Left ventricle myocardium inferior (tissue), 1 donor: ENCODE results near the gene PEAR1. TPM values are rescaled to one million over a fixed set of nuclear protein-coding genes. Genes with fewer than 3 reads are reported as not detected.

Source experiments
- DNase-seq: peaks from one replicate; pipeline ENCODE4 v3.0.0-alpha.2; 2020
- H3K27ac ChIP-seq: fragments of 200-600 bp; replicated peaks from 2 replicates; pipeline ENCODE4 v1.8.0; 2021
- H3K27me3 ChIP-seq: fragments of 200-600 bp; 2 replicates; pipeline ENCODE4 v1.8.0; 2021; ENCODE audit warnings: low read depth
- H3K36me3 ChIP-seq: fragments of 200-600 bp; 2 replicates; pipeline ENCODE4 v1.8.0; 2021
- H3K4me1 ChIP-seq: fragments of 200-600 bp; 2 replicates; pipeline ENCODE4 v1.8.0; 2021
- H3K4me3 ChIP-seq: fragments of 200-600 bp; 2 replicates; pipeline ENCODE4 v1.8.0; 2021; ENCODE audit warnings: mild to moderate bottlenecking, moderate library complexity
- H3K9me3 ChIP-seq: fragments of 200-600 bp; replicated peaks from 2 replicates; pipeline ENCODE4 v1.8.0; 2021
- intact Hi-C: fragments of 100-400 bp; cut with micrococcal nuclease; formaldehyde crosslinking; loops from one replicate; pipeline ENCODE4 v1.11.0; 2022
- total RNA-seq: library from RNA; stranded (reverse); fragmentation: NEBNext Ultra II Directional; extraction: Animal tissue kit (Norgen Biotek cat#: 25700); gene quantifications from one replicate; pipeline ENCODE4 v1.2.1, GENCODE V29; 2021
- TF ChIP-seq, protein P1 (sequence below): fragments of 200-600 bp; IDR thresholded peaks from 2 replicates; pipeline ENCODE4 v1.8.0; 2021; ENCODE audit warnings: antibody characterized with exemption, mild to moderate bottlenecking, borderline replicate concordance
- donor health status: DM: no; HTN: yes; CAD: no; lungs with severe emphysema.

PEAR1 gene
- total RNA-seq, 1 donor from 2014 or later = 7.1 TPM

- peaks cover 10% of the 10 kb centered on the region for H3K4me1 ChIP-seq
- H3K27ac ChIP-seq = no peak overlapping the region
- DNase-seq = no peak
- H3K36me3 ChIP-seq = no peaks in the 10 kb centered on the region
- intact Hi-C loops = no loop called here
- H3K4me3 ChIP-seq = no peak overlapping the region
- H3K27me3 ChIP-seq = peaks cover 96% of the 10 kb centered on the region
- TF ChIP-seq, protein P1, sequence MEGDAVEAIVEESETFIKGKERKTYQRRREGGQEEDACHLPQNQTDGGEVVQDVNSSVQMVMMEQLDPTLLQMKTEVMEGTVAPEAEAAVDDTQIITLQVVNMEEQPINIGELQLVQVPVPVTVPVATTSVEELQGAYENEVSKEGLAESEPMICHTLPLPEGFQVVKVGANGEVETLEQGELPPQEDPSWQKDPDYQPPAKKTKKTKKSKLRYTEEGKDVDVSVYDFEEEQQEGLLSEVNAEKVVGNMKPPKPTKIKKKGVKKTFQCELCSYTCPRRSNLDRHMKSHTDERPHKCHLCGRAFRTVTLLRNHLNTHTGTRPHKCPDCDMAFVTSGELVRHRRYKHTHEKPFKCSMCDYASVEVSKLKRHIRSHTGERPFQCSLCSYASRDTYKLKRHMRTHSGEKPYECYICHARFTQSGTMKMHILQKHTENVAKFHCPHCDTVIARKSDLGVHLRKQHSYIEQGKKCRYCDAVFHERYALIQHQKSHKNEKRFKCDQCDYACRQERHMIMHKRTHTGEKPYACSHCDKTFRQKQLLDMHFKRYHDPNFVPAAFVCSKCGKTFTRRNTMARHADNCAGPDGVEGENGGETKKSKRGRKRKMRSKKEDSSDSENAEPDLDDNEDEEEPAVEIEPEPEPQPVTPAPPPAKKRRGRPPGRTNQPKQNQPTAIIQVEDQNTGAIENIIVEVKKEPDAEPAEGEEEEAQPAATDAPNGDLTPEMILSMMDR = no peak
- no peaks in the 10 kb centered on the region for H3K9me3 ChIP-seq
Measured at GRCh38 chr1:156845953-156846545, 47.5 kb upstream of the PEAR1 start.

DNA sequence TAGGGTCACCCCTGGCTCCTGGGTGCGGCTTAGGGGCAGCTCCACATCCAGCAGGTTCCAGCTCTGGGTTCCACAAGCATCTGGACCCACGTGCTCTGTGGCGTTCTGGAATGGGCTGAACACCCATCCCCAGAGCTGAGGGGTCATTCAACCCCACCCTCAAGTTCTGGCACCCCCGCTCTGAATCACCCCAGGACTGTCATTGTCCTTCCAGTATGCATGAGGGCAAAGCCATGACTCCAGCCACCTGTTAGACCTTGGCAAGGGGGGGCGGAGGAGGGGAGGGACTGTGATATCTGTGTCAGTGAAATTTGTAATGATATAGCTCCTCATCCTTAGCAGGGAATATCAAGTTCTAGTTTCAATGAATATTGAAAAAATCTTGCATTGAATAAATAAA lies 46.9 kb upstream of the PEAR1 start:
- TF ChIP-seq, protein P1 = no peak
- no peak for DNase-seq
- Histone ChIP-seq H3K4me1 (peaks cover 13% of the 10 kb centered on the region), H3K27me3 (peaks cover 93% of the 10 kb centered on the region), H3K9me3 (no peaks in the 10 kb centered on the region), H3K4me3 (no peak overlapping the region), H3K27ac (no peak overlapping the region), H3K36me3 (no peaks in the 10 kb centered on the region)
- intact Hi-C loops = no loop called here

- H3K9me3 ChIP-seq = no peaks in the 10 kb centered on the region
- TF ChIP-seq, protein P1 = no peak
- no peaks in the 10 kb centered on the region for H3K36me3 ChIP-seq
- H3K4me1 ChIP-seq = peaks cover 25% of the 10 kb centered on the region
- H3K27ac ChIP-seq = no peak overlapping the region
- H3K27me3 ChIP-seq = peaks cover 83% of the 10 kb centered on the region
- DNase-seq = no peak
- H3K4me3 ChIP-seq = no peak overlapping the region
- intact Hi-C loops = no loop called here
Measured at GRCh38 chr1:156847591-156848460, 45.7 kb upstream of the PEAR1 start.

DNA sequence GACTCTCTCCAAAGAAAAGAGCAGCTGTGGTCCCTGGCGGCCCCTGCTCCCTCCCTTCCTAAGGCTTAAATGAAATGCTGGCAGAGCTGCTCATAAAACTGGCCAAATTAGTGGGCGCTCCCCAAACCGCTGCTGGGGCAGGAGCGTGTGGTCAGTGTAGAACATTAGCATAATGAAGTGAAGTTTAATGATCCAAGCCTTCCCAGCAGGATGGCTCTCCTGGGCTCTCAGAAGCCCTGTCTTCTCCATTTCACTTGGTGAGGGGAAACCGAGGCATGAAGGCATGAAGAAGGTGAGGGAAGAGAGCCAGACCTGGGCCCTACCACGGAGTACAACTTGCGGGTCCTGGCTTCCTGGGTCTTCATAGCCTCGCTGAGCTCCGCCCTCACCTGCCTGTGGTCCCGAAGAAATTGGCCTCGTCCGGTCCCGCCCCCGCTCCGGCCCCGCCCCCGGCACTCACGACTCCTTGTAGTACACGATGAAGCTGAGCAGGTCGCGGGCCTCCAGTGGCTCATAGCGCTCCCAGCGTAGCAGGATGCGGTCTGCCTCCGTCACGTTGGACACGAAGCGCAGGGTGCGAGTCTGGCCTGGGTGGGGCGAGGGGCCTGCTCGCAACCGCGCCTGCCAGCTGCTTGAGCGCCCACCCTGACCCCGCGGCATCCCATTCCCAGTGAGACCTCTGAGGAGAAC lies 44.9 kb upstream of the PEAR1 start:
- Histone ChIP-seq H3K4me3 (no peak overlapping the region), H3K36me3 (no peaks in the 10 kb centered on the region), H3K27ac (no peak overlapping the region), H3K27me3 (peaks cover 75% of the 10 kb centered on the region), H3K9me3 (no peaks in the 10 kb centered on the region), H3K4me1 (peaks cover 27% of the 10 kb centered on the region)
- TF ChIP-seq, protein P1 = no peak
- intact Hi-C loops = no loop called here
- DNase-seq = no peak

GRCh38 chr1:156849151-156849496 lies 44.4 kb upstream of the PEAR1 start:
- Histone ChIP-seq H3K4me3 (no peak overlapping the region), H3K27me3 (peaks cover 70% of the 10 kb centered on the region), H3K4me1 (peaks cover 27% of the 10 kb centered on the region), H3K27ac (no peak overlapping the region), H3K36me3 (no peaks in the 10 kb centered on the region), H3K9me3 (no peaks in the 10 kb centered on the region)
- intact Hi-C loops = no loop called here
- TF ChIP-seq, protein P1 = no peak
- DNase-seq = no peak
